IMR-90 (cell line): ENCODE results near the gene ARAP3. TPM values are rescaled to one million over a fixed set of nuclear protein-coding genes. Genes with fewer than 3 reads are reported as not detected.

Source experiments
- ATAC-seq: fragments of 200-7000 bp; cut with Tn5 transposase; 2 replicates; pipeline ENCODE4 v1.9.1; 2020; ENCODE audit warnings: low read depth, mild to moderate bottlenecking, moderate library complexity
- BruUV-seq: library from RNA; stranded (reverse); fragments of 400-500 nt; replicated peaks from 2 replicates; lab custom pipeline; 2021; lab: Mats Ljungman, UMichigan
- CTCF ChIA-PET: fragments of 300-600 bp; formaldehyde crosslinking; extraction: SDS; loops from one replicate; lab custom pipeline; 2021; ENCODE audit warnings: antibody characterized with exemption; lab: Yijun Ruan, JAX
- POLR2A ChIA-PET: fragments of 300-600 bp; sonication (Branson Sonifier 250); formaldehyde crosslinking; loops from one replicate; lab custom pipeline; 2022; ENCODE audit warnings: antibody characterized with exemption; ENCODE audit not compliant: unreplicated experiment; lab: Charles Lee
- DNase-seq: peaks from one replicate; pipeline ENCODE4 v3.0.0; 2013
- H2AFZ ChIP-seq: replicated peaks from 2 replicates; pipeline ENCODE3; 2013; ENCODE audit warnings: low read length, mild to moderate bottlenecking; ENCODE audit not compliant: poor library complexity
- H2AK5ac ChIP-seq: 2 replicates; pipeline ENCODE4 v1.6.1; 2013; ENCODE audit warnings: low read depth, low read length, inconsistent platforms
- H2AK9ac ChIP-seq: replicated peaks from 2 replicates; pipeline ENCODE3; 2013; ENCODE audit warnings: mild to moderate bottlenecking, low read depth, low read length, moderate library complexity; ENCODE audit not compliant: poor library complexity
- H2BK120ac ChIP-seq: 2 replicates; pipeline ENCODE4 v1.6.1; 2013; ENCODE audit warnings: low read depth, low read length, inconsistent platforms
- H2BK15ac ChIP-seq: 3 replicates; pipeline ENCODE4 v1.6.1; 2013; ENCODE audit warnings: low read depth, low read length, inconsistent platforms
- H2BK20ac ChIP-seq: 2 replicates; pipeline ENCODE4 v1.6.1; 2013; ENCODE audit warnings: low read depth, mild to moderate bottlenecking, inconsistent platforms, low read length, moderate library complexity
- H2BK5ac ChIP-seq: 2 replicates; pipeline ENCODE4 v1.6.1; 2013; ENCODE audit warnings: mild to moderate bottlenecking, low read depth, low read length, inconsistent platforms; ENCODE audit not compliant: poor library complexity, severe bottlenecking
- H3K14ac ChIP-seq: replicated peaks from 2 replicates; pipeline ENCODE4 v1.6.1; 2013; ENCODE audit warnings: low read depth, low read length, inconsistent platforms
- H3K18ac ChIP-seq: 2 replicates; pipeline ENCODE4 v1.6.1; 2013; ENCODE audit warnings: low read depth, low read length, control low read depth
- H3K23ac ChIP-seq: 2 replicates; pipeline ENCODE4 v1.6.1; 2013; ENCODE audit warnings: low read depth, low read length, inconsistent platforms
- H3K27ac ChIP-seq: 2 replicates; pipeline ENCODE4 v1.5.1; 2013; ENCODE audit warnings: mild to moderate bottlenecking, control low read depth, low read length; ENCODE audit not compliant: insufficient read depth
- H3K27me3 ChIP-seq: 2 replicates; pipeline ENCODE4 v1.6.1; 2013; ENCODE audit warnings: low read length; ENCODE audit not compliant: control insufficient read depth, insufficient read depth
- H3K36me3 ChIP-seq: 2 replicates; pipeline ENCODE4 v1.6.1; 2013; ENCODE audit warnings: low read length, mixed read lengths; ENCODE audit not compliant: control insufficient read depth, insufficient read depth
- H3K4ac ChIP-seq: 2 replicates; pipeline ENCODE4 v1.6.1; 2013; ENCODE audit warnings: low read depth, low read length, inconsistent platforms
- H3K4me1 ChIP-seq: 2 replicates; pipeline ENCODE4 v1.6.1; 2013; ENCODE audit warnings: low read length, mixed read lengths; ENCODE audit not compliant: control insufficient read depth, insufficient read depth
- H3K4me2 ChIP-seq: 2 replicates; pipeline ENCODE4 v1.6.1; 2013; ENCODE audit warnings: low read depth, mild to moderate bottlenecking, control low read depth, low read length, moderate library complexity
- H3K4me3 ChIP-seq: 2 replicates; pipeline ENCODE4 v1.5.1; 2013; ENCODE audit warnings: low read depth, mild to moderate bottlenecking, control low read depth, low read length, moderate library complexity; ENCODE audit not compliant: insufficient read depth
- H3K56ac ChIP-seq: 2 replicates; pipeline ENCODE4 v1.6.1; 2013; ENCODE audit warnings: low read length, inconsistent platforms; ENCODE audit not compliant: insufficient read depth; ENCODE audit errors: extremely low read depth
- H3K79me1 ChIP-seq, 2 experiments: 2 replicates each; pipeline ENCODE4 v1.6.1; 2013; ENCODE audit warnings: low read length in 2 of 2, inconsistent platforms in 1 of 2, low read depth in 1 of 2
- H3K9ac ChIP-seq: 2 replicates; pipeline ENCODE4 v1.6.1; 2013; ENCODE audit warnings: low read depth, low read length, control low read depth
- H3K9me1 ChIP-seq: 2 replicates; pipeline ENCODE4 v1.6.1; 2013; ENCODE audit warnings: low read length, inconsistent platforms; ENCODE audit not compliant: insufficient read depth
- H3K9me3 ChIP-seq: 2 replicates; pipeline ENCODE4 v1.6.1; 2013; ENCODE audit warnings: low read length; ENCODE audit not compliant: control insufficient read depth, insufficient read depth
- H4K20me1 ChIP-seq: 2 replicates; pipeline ENCODE4 v1.6.1; 2013; ENCODE audit warnings: low read length, inconsistent platforms; ENCODE audit not compliant: insufficient read depth
- H4K5ac ChIP-seq: 2 replicates; pipeline ENCODE4 v1.6.1; 2013; ENCODE audit warnings: mild to moderate bottlenecking, low read depth, low read length, control low read depth
- H4K8ac ChIP-seq, 2 experiments: 2 replicates each; pipeline ENCODE4 v1.6.1; 2013; ENCODE audit warnings: low read depth in 2 of 2, low read length in 2 of 2, control low read depth in 1 of 2, inconsistent platforms in 1 of 2
- H4K91ac ChIP-seq: 2 replicates; pipeline ENCODE4 v1.6.1; 2013; ENCODE audit warnings: low read depth, low read length, inconsistent platforms; ENCODE audit not compliant: insufficient read depth
- BHLHE40 ChIP-seq: fragments of 150-350 bp; IDR thresholded peaks from 2 replicates; pipeline ENCODE4 v1.6.1; 2016; ENCODE audit warnings: mild to moderate bottlenecking, low read depth, low read length
- CEBPB ChIP-seq: IDR thresholded peaks from 2 replicates; pipeline ENCODE4 v1.6.1; 2012; ENCODE audit warnings: low read depth, low read length, improper control_type of control experiment
- CHD1 ChIP-seq: IDR thresholded peaks from 2 replicates; pipeline ENCODE4 v1.6.1; 2012; ENCODE audit warnings: low read depth, low read length, improper control_type of control experiment
- CTCF ChIP-seq: conservative IDR thresholded peaks from 2 replicates; pipeline ENCODE4 v1.5.1; 2012; ENCODE audit warnings: mild to moderate bottlenecking, low read depth, low read length, improper control_type of control experiment
- FOS ChIP-seq: fragments of 150-350 bp; IDR thresholded peaks from 2 replicates; pipeline ENCODE4 v1.6.1; 2016; ENCODE audit warnings: low read depth, low read length
- MAFK ChIP-seq: IDR thresholded peaks from 2 replicates; pipeline ENCODE4 v1.6.1; 2012; ENCODE audit warnings: low read depth, low read length, improper control_type of control experiment
- MAZ ChIP-seq: IDR thresholded peaks from 2 replicates; pipeline ENCODE4 v1.6.1; 2012; ENCODE audit warnings: low read depth, mild to moderate bottlenecking, low read length, improper control_type of control experiment, moderate library complexity, borderline replicate concordance
- MXI1 ChIP-seq: IDR thresholded peaks from 2 replicates; pipeline ENCODE4 v1.6.1; 2012; ENCODE audit warnings: low read depth, mild to moderate bottlenecking, low read length, moderate library complexity, borderline replicate concordance
- NFE2L2 ChIP-seq: fragments of 150-350 bp; IDR thresholded peaks from 2 replicates; pipeline ENCODE4 v1.6.1; 2016; ENCODE audit warnings: low read depth, mild to moderate bottlenecking, low read length
- POLR2A ChIP-seq: IDR thresholded peaks from 2 replicates; pipeline ENCODE4 v1.6.1; 2012; ENCODE audit warnings: mild to moderate bottlenecking, low read depth, low read length
- RAD21 ChIP-seq: IDR thresholded peaks from 2 replicates; pipeline ENCODE4 v1.6.1; 2012; ENCODE audit warnings: low read length, improper control_type of control experiment
- RCOR1 ChIP-seq: IDR thresholded peaks from 2 replicates; pipeline ENCODE4 v1.6.1; 2012; ENCODE audit warnings: mild to moderate bottlenecking, low read length, improper control_type of control experiment; ENCODE audit not compliant: insufficient replicate concordance
- RFX5 ChIP-seq: IDR thresholded peaks from 2 replicates; pipeline ENCODE4 v1.8.0; 2012; ENCODE audit warnings: low read depth, mild to moderate bottlenecking, low read length, moderate library complexity
- SMC3 ChIP-seq: fragments of 150-350 bp; IDR thresholded peaks from 2 replicates; pipeline ENCODE4 v1.6.1; 2016; ENCODE audit warnings: low read depth, mild to moderate bottlenecking, antibody characterized with exemption, low read length, moderate library complexity
- USF2 ChIP-seq: fragments of 150-350 bp; IDR thresholded peaks from 2 replicates; pipeline ENCODE4 v1.6.1; 2017; ENCODE audit warnings: mild to moderate bottlenecking, antibody characterized with exemption, low read length, low read depth
- whole genome bisulfite sequencing, 2 experiments: methylation state at CpG; one replicate each; pipeline versions ENCODE4 v1.1.5 to v1.1.7; 2013; ENCODE audit warnings: missing lambda C conversion rate in 2 of 2; ENCODE audit not compliant: insufficient read length in 1 of 2; ENCODE audit errors: extremely low coverage in 2 of 2; 5-methylcytosine and 5-hydroxymethylcytosine counted together
- dilution Hi-C: fragments of 300-500 bp; cut with HindIII; formaldehyde crosslinking; loops from one replicate; pipeline ENCODE4 v1.14.3; 2018; ENCODE audit warnings: low sequenced_read_pairs; ENCODE audit not compliant: unreplicated experiment
- in situ Hi-C: fragments of 300-500 bp; cut with MboI; formaldehyde crosslinking; loops from 3 replicates; pipeline ENCODE4 v1.14.3; 2019; ENCODE audit warnings: low sequenced_read_pairs, inconsistent platforms, mixed read lengths
- intact Hi-C: fragments of 100-400 bp; cut with micrococcal nuclease; formaldehyde crosslinking; loops from 2 replicates; pipeline ENCODE4 v1.10.0; 2022
- polyA plus RNA-seq, 3 experiments: library from polyadenylated mRNA; depleted of rRNA; stranded (reverse); fragments of >200 nt; gene quantifications; 2 replicates each; pipeline ENCODE4 v1.2.3, GENCODE V29; 2012; ENCODE audit warnings: low replicate concordance in 1 of 3
- total RNA-seq: library from RNA; depleted of rRNA; stranded (reverse); fragments of >200 nt; gene quantifications from 2 replicates; pipeline ENCODE4 v1.2.3, GENCODE V29; 2012
- TF ChIP-seq, protein P1 (sequence below): fragments of 150-350 bp; IDR thresholded peaks from 2 replicates; pipeline ENCODE4 v1.6.1; 2016; ENCODE audit warnings: low read depth, mild to moderate bottlenecking, low read length, moderate library complexity, borderline replicate concordance

ARAP3 gene
- total and polyA plus RNA-seq, 2 of the 4 experiments (the other 2 are of a cell fraction): 2.2 to 6.9 TPM

DNA sequence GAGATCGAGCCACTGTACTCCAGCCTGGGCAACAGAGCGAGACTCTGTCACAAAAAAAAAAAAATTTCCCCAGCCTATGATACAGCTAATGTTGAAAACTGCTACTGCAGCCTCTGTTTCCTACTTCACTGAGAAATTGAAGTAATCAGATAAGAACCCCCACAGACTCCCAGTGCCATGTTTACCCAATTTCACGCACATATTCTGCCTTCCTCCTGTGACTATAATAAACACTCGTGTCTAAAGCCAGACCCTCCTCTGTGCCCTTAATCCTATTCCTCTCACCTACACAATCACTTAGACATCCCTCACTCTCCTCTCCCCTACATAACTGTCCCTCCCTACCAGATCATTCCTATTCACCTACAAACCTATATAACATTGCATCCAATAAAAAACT is 6.4 kb downstream of the ARAP3 start:
- ATAC-seq (no peak), DNase-seq (no peak)
- in situ Hi-C loops: loop anchor here (25.0 kb wide), 1 partner anchor 437 kb away; the partner anchor contains the start of gene NDFIP1
- Histone ChIP-seq H3K18ac (no peak overlapping the region), H3K9me1 (peaks cover 9% of the 10 kb centered on the region), H2BK120ac (no peak overlapping the region), H3K9me3 (no peaks in the 10 kb centered on the region), H2BK15ac (no peak overlapping the region), H3K9ac (no peak overlapping the region), H2BK5ac (no peak overlapping the region), H3K56ac (no peak overlapping the region), H3K4me3 (no peak overlapping the region), H3K4me2 (no peak overlapping the region), H3K14ac (no peak overlapping the region), H4K91ac (no peak overlapping the region), H2AFZ (no peak overlapping the region), H3K23ac (no peak overlapping the region), H3K4ac (no peak overlapping the region), H3K4me1 (peaks cover 5% of the 10 kb centered on the region), H2BK20ac (no peak overlapping the region), H3K27me3 (no peaks in the 10 kb centered on the region), H2AK9ac (no peak overlapping the region), H2AK5ac (no peak overlapping the region), H3K79me1 (peaks cover 10 to 16% of the 10 kb centered on the region in 2 experiments), H3K27ac (no peak overlapping the region), H3K36me3 (peaks cover 19% of the 10 kb centered on the region), H4K20me1 (no peaks in the 10 kb centered on the region), H4K5ac (no peak overlapping the region), H4K8ac (no peak overlapping the region)
- POLR2A ChIA-PET: no interaction called here
- BruUV-seq: no TSS peak
- dilution Hi-C loops: no loop called here
- intact Hi-C loops: no loop called here
- CTCF ChIA-PET: interaction anchor here (0.6 to 1.0 kb wide), 2 partner anchors 16 to 18 kb away, joined by 3 to 4 read pairs; no protein-coding TSS in a partner anchor
- WGBS, 2 experiments: 86% methylated on average over 1 of the region's 4 CpGs; no CpG with 5 or more reads in 1 of the 2 experiments
- TF ChIP-seq FOS (no peak), RAD21 (no peak), MAFK (no peak), RFX5 (no peak), CTCF (no peak), MAZ (no peak), USF2 (no peak), CHD1 (no peak), POLR2A (no peak), SMC3 (no peak), NFE2L2 (no peak), BHLHE40 (no peak), RCOR1 (no peak), MXI1 (no peak), CEBPB (no peak)
- TF ChIP-seq, protein P1, sequence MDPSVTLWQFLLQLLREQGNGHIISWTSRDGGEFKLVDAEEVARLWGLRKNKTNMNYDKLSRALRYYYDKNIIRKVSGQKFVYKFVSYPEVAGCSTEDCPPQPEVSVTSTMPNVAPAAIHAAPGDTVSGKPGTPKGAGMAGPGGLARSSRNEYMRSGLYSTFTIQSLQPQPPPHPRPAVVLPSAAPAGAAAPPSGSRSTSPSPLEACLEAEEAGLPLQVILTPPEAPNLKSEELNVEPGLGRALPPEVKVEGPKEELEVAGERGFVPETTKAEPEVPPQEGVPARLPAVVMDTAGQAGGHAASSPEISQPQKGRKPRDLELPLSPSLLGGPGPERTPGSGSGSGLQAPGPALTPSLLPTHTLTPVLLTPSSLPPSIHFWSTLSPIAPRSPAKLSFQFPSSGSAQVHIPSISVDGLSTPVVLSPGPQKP: no peak
